Left hindlimb (tissue), 1 donor: ENCODE results near the gene MIDN.
"Not testable (repeated sequence)": the region's sequence is repeated elsewhere in the genome, so short reads cannot be mapped to it uniquely, and the experiment has no call there.

Source experiments
- DNase-seq: peaks from one replicate; pipeline ENCODE4 v3.0.0-alpha.2; 2018

Gene MIDN

GRCh38 chr19:1296575-1297271 is 48.3 kb downstream of the MIDN start:
- no peak for DNase-seq

- no peak for DNase-seq
These were observed 49.9 kb downstream of the MIDN start for GRCh38 chr19:1298235-1298634.

- DNase-seq, result no peak
These were observed 51.4 kb downstream of the MIDN start for GRCh38 chr19:1299801-1300200.

- DNase-seq, result no peak
These were observed 52.5 kb downstream of the MIDN start for GRCh38 chr19:1300744-1301490.

- DNase-seq, result no peak
These were observed 54.3 kb downstream of the MIDN start for GRCh38 chr19:1302533-1303239.

GRCh38 chr19:1304197-1304924 is 56.0 kb downstream of the MIDN start:
- no peak for DNase-seq

GRCh38 chr19:1305354-1305753 is 57.0 kb downstream of the MIDN start:
- not testable (repeated sequence) for DNase-seq

- DNase-seq, result no peak
These were observed 58.9 kb downstream of the MIDN start for GRCh38 chr19:1307320-1307719.

- no peak for DNase-seq
These were observed 59.4 kb downstream of the MIDN start for GRCh38 chr19:1307755-1308303.

GRCh38 chr19:1308718-1309117 is 60.3 kb downstream of the MIDN start:
- DNase-seq, result no peak
